HepG2 (cell line): ENCODE results near the gene FAM131C. TPM values are rescaled to one million over a fixed set of nuclear protein-coding genes. Genes with fewer than 3 reads are reported as not detected.

Source experiments
- CHD2 ChIP-seq: IDR thresholded peaks from 2 replicates; pipeline ENCODE4 v1.6.1; 2011; ENCODE audit warnings: low read depth, low read length, improper control_type of control experiment
- MAFK ChIP-seq, 2 experiments: IDR thresholded peaks in 1 of 2; conservative IDR thresholded peaks in 1 of 2; 2 replicates each; pipeline ENCODE4 v1.6.1; 2011; ENCODE audit warnings: improper control_type of control experiment in 2 of 2, low read length in 2 of 2
- SKI ChIP-seq: fragments of 450-650 bp; IDR thresholded peaks from one replicate; pipeline ENCODE4 v1.6.1; 2018; ENCODE audit warnings: mild to moderate bottlenecking; ENCODE audit not compliant: partially characterized antibody
- SP1 ChIP-seq, 2 experiments: fragments of 450-650 bp in 1 of 2; sonication (generic) in 1 of 2; formaldehyde crosslinking in 1 of 2; IDR thresholded peaks; 2 replicates each; pipeline versions ENCODE4 v1.4.0 to v1.6.1; 2016 to 2020; ENCODE audit warnings: missing genetic modification reagents in 1 of 2
- THAP7 ChIP-seq: sonication (generic); formaldehyde crosslinking; IDR thresholded peaks from 2 replicates; pipeline ENCODE4 v1.8.1; 2023; ENCODE audit warnings: mild to moderate bottlenecking, missing genetic modification reagents
- TRIM22 ChIP-seq: fragments of 450-650 bp; IDR thresholded peaks from 2 replicates; pipeline ENCODE4 v1.6.1; 2017
- YEATS2 ChIP-seq: sonication (generic); formaldehyde crosslinking; IDR thresholded peaks from 2 replicates; pipeline ENCODE4 v1.4.0; 2020; ENCODE audit warnings: missing genetic modification reagents, borderline replicate concordance
- ZNF264 ChIP-seq: sonication (generic); formaldehyde crosslinking; IDR thresholded peaks from 2 replicates; pipeline ENCODE4 v1.4.0; 2020; ENCODE audit warnings: missing genetic modification reagents
- ZNF557 ChIP-seq: sonication (generic); formaldehyde crosslinking; IDR thresholded peaks from 2 replicates; pipeline ENCODE4 v1.4.0; 2020; ENCODE audit warnings: missing genetic modification reagents
- ZNF569 ChIP-seq: sonication (generic); formaldehyde crosslinking; IDR thresholded peaks from 2 replicates; pipeline ENCODE4 v1.5.0; 2020; ENCODE audit warnings: mild to moderate bottlenecking, missing genetic modification reagents, moderate library complexity, borderline replicate concordance
- ZNF598 ChIP-seq: sonication (generic); formaldehyde crosslinking; IDR thresholded peaks from 2 replicates; pipeline ENCODE4 v1.5.1; 2020; ENCODE audit warnings: mild to moderate bottlenecking, missing genetic modification reagents, borderline replicate concordance
- ZNF7 ChIP-seq: IDR thresholded peaks from 2 replicates; pipeline ENCODE4 v1.6.1; 2016; ENCODE audit warnings: missing biosample characterization, missing genetic modification reagents
- ZNF891 ChIP-seq: sonication (generic); formaldehyde crosslinking; IDR thresholded peaks from 2 replicates; pipeline ENCODE4 v1.5.0; 2020; ENCODE audit warnings: mild to moderate bottlenecking, missing genetic modification reagents
- polyA plus RNA-seq, 8 experiments: library from polyadenylated mRNA; depleted of rRNA in 3 of 8; stranded (reverse) in 7 of 8; unstranded in 1 of 8; fragments of >200 nt; fragmentation: Illumina TruSeq in 4 of 8; extraction: Trizol in 4 of 8; gene quantifications; 2 replicates each; pipeline versions ENCODE4 v1.2.1 to v1.2.3, GENCODE V29; 2011 to 2016; ENCODE audit warnings: low read depth in 4 of 8, missing spikeins in 1 of 8, mixed read lengths in 1 of 8; ENCODE audit not compliant: insufficient read depth in 1 of 8
- total RNA-seq, 5 experiments: library from RNA; depleted of rRNA; stranded (reverse); fragments of >200 nt; fragmentation: Illumina TruSeq; extraction: Trizol; gene quantifications; 2 replicates each; pipeline ENCODE4 v1.2.3, GENCODE V29; 2016; ENCODE audit warnings: low read depth in 1 of 5
- TF ChIP-seq, protein P1 (sequence below): sonication (generic); formaldehyde crosslinking; IDR thresholded peaks from 2 replicates; pipeline ENCODE4 v1.5.1; 2020; ENCODE audit warnings: mild to moderate bottlenecking, missing genetic modification reagents, borderline replicate concordance
- TF ChIP-seq, protein P2 (sequence below): sonication (generic); formaldehyde crosslinking; IDR thresholded peaks from 2 replicates; pipeline ENCODE4 v1.8.1; 2023; ENCODE audit warnings: missing genetic modification reagents, mild to moderate bottlenecking, borderline replicate concordance
- TF ChIP-seq, protein P3 (sequence below): sonication (generic); formaldehyde crosslinking; IDR thresholded peaks from 2 replicates; pipeline ENCODE4 v1.5.1; 2020; ENCODE audit warnings: mild to moderate bottlenecking, missing genetic modification reagents, moderate library complexity

Gene FAM131C
- total and polyA plus RNA-seq, 2 of the 13 experiments (the other 11 are each of a cell fraction or from before 2014, with no cell fraction given): 0.07 TPM; not detected in 1

DNA sequence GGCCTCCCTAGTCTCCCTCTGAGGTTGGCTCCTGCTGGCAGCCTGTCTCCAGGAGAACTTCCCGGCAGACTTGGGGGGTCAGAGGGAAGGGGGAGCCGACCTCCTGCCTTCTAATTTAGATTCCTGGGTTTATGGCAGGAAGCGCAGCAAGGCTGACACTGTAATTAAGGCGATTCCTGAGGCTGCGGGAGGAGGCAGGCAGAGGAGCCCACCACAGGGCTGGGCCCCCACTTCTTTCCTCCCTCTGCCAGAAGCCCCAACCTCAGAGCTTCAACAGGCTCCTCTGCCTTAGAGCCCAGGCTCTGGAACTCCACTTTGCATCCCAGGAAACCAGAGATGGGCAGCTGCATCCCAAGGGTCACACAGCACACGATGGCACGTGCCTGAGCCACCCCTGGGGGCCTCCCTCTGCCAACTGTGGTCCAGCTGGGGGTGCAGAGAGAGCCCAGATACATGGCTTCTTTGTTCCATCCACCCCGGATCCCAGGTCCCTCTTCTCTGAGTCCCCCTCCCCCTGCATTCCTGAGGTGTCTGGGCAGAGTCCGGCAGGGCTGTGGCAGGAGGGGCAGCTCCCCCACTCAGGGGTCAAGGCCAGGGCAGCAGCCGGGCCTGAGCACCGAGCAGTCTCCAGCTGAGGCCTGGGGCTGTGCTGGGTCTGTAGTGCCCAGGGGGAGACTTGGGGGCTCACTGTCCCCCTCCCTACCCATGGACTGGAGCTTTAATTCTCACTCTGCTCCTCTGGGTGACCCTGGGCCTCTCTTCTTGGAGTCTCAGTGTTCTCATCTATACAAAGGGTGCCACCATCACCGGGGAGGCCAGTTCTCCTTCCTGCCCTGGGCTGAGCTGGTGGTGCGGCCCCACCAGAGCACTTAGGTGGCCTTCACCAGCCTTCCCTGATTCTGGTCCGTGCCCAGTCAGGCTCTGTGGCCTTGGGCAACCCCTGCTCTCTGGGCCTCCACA, 39.4 kb upstream of the FAM131C start (continued):
- TF ChIP-seq, protein P1, sequence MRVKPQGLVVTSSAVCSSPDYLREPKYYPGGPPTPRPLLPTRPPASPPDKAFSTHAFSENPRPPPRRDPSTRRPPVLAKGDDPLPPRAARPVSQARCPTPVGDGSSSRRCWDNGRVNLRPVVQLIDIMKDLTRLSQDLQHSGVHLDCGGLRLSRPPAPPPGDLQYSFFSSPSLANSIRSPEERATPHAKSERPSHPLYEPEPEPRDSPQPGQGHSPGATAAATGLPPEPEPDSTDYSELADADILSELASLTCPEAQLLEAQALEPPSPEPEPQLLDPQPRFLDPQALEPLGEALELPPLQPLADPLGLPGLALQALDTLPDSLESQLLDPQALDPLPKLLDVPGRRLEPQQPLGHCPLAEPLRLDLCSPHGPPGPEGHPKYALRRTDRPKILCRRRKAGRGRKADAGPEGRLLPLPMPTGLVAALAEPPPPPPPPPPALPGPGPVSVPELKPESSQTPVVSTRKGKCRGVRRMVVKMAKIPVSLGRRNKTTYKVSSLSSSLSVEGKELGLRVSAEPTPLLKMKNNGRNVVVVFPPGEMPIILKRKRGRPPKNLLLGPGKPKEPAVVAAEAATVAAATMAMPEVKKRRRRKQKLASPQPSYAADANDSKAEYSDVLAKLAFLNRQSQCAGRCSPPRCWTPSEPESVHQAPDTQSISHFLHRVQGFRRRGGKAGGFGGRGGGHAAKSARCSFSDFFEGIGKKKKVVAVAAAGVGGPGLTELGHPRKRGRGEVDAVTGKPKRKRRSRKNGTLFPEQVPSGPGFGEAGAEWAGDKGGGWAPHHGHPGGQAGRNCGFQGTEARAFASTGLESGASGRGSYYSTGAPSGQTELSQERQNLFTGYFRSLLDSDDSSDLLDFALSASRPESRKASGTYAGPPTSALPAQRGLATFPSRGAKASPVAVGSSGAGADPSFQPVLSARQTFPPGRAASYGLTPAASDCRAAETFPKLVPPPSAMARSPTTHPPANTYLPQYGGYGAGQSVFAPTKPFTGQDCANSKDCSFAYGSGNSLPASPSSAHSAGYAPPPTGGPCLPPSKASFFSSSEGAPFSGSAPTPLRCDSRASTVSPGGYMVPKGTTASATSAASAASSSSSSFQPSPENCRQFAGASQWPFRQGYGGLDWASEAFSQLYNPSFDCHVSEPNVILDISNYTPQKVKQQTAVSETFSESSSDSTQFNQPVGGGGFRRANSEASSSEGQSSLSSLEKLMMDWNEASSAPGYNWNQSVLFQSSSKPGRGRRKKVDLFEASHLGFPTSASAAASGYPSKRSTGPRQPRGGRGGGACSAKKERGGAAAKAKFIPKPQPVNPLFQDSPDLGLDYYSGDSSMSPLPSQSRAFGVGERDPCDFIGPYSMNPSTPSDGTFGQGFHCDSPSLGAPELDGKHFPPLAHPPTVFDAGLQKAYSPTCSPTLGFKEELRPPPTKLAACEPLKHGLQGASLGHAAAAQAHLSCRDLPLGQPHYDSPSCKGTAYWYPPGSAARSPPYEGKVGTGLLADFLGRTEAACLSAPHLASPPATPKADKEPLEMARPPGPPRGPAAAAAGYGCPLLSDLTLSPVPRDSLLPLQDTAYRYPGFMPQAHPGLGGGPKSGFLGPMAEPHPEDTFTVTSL (CRISPR knock-in tag): no peak
- TF ChIP-seq THAP7 (CRISPR knock-in tag) (no peak), SP1 (IDR thresholded peaks at IDR 0.05) (no peak), SP1 (CRISPR knock-in tag; IDR thresholded peaks at IDR 0.05) (0 out of 2 replicates have a peak, but pooled peaks have one; percentile 40), YEATS2 (CRISPR knock-in tag) (0 out of 2 replicates have a peak, but pooled peaks have one; percentile 28), ZNF264 (CRISPR knock-in tag) (no peak), CHD2 (no peak), ZNF891 (CRISPR knock-in tag) (no peak), TRIM22 (no peak), MAFK (conservative IDR thresholded peaks at IDR 0.05 in 1 of 2, IDR thresholded peaks at IDR 0.05 in 1 of 2; ENCODE audit: low read length in 2 of 2) (no peak), ZNF7 (CRISPR knock-in tag) (no peak), ZNF598 (CRISPR knock-in tag) (0 out of 2 replicates have a peak, but pooled peaks have one; percentile 32), SKI (peak; percentile 97), ZNF569 (CRISPR knock-in tag) (no peak), ZNF557 (CRISPR knock-in tag) (no peak)
- TF ChIP-seq, protein P2, sequence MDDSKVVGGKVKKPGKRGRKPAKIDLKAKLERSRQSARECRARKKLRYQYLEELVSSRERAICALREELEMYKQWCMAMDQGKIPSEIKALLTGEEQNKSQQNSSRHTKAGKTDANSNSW (CRISPR knock-in tag): no peak
- TF ChIP-seq, protein P3, sequence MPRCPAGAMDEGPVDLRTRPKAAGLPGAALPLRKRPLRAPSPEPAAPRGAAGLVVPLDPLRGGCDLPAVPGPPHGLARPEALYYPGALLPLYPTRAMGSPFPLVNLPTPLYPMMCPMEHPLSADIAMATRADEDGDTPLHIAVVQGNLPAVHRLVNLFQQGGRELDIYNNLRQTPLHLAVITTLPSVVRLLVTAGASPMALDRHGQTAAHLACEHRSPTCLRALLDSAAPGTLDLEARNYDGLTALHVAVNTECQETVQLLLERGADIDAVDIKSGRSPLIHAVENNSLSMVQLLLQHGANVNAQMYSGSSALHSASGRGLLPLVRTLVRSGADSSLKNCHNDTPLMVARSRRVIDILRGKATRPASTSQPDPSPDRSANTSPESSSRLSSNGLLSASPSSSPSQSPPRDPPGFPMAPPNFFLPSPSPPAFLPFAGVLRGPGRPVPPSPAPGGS (CRISPR knock-in tag): 0 out of 2 replicates have a peak, but pooled peaks have one; percentile 46
